ENCODE results near the gene GBP4.

DNA sequence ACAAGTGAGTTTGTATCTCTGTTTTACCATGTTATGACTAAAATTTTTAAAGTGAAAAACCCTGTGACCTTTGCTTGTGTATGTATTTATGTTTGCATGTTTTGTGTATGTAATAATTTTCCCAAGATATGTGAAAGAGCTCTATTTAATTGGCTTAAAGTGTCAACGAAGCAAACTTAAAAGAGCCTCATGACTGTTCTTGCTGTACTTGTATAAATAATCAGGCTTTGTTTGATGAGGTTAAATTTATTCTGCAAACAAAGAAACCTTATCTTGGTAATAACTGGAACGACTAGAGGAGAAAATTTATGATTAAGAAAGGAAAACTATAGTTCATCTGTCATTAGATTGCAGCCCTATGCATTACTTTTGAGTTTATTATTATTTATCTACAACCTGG, 29.6 kb downstream of the GBP4 start:
- TF ChIP-seq POLR2AphosphoS5 (IDR thresholded peaks at IDR 0.05) = no peak
- TF ChIP-seq, protein P1, sequence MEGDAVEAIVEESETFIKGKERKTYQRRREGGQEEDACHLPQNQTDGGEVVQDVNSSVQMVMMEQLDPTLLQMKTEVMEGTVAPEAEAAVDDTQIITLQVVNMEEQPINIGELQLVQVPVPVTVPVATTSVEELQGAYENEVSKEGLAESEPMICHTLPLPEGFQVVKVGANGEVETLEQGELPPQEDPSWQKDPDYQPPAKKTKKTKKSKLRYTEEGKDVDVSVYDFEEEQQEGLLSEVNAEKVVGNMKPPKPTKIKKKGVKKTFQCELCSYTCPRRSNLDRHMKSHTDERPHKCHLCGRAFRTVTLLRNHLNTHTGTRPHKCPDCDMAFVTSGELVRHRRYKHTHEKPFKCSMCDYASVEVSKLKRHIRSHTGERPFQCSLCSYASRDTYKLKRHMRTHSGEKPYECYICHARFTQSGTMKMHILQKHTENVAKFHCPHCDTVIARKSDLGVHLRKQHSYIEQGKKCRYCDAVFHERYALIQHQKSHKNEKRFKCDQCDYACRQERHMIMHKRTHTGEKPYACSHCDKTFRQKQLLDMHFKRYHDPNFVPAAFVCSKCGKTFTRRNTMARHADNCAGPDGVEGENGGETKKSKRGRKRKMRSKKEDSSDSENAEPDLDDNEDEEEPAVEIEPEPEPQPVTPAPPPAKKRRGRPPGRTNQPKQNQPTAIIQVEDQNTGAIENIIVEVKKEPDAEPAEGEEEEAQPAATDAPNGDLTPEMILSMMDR (IDR thresholded peaks at IDR 0.05) = no peak

Data from gastroesophageal sphincter (tissue), 3 donors.